ENCODE measurements around the gene CD22.
A peak's percentile ranks its signal among the peaks of the same experiment; 100 is the strongest.

CD22 gene

DNA sequence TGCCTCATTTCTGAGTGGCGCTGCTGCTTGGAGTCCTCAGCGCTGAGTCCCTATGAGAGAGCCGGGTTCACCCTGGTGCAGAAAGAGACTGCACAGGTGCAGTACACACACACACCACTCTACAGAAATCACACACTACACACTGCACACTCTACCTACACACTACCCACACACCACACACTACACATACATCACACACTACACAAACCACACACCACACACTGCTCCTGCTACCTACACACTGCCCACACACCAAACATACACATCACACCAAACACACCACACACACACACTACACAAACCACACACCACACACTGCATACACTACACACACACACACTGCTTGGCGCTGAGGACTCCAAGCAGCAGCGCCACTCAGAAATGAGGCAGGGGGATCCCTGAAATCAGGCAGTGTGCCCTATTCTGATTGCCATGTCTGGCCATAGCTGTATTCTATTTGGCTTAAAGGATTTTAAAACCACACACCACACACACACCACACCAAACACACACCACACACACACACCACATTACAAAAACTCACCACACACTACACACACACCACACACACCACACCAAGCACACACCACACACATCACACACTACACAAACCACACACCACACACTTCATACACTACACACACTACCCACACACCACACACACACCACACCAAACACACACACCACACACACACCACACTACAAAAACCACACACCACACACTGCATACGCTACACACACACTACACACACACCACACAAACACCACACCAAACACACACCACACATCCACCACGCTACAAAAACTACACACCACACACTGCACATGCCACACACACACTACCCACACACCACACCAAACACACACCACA is 32.1 kb upstream of the CD22 start:
- no peak for DNase-seq

DNA sequence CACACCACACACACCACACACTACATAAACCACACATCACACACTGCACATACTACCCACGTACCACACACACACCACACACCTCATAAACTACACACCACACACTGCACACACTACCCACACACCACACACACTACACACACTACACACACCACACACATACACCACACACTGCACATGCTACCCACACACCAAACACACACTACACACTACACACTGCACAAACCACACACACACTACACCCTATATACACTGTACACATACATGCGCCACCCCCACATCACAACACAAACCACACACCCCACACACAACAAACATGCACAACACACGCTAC is 31.5 kb upstream of the CD22 start:
- no peak for DNase-seq

DNA sequence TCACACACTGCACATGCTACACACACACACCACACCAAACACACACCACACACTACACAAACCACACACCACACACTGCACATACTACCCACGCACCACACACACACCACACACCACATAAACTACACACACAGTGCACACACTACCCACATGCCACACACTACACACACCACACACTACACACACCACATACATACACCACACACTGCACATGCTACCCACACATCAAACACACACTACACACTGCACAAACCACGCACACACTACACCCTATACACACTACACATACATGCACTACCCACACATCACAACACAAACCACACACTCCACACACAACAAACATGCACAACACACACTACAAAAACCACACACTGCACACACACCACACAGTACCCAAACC is 31.1 kb upstream of the CD22 start:
- DNase-seq, result no peak

DNA sequence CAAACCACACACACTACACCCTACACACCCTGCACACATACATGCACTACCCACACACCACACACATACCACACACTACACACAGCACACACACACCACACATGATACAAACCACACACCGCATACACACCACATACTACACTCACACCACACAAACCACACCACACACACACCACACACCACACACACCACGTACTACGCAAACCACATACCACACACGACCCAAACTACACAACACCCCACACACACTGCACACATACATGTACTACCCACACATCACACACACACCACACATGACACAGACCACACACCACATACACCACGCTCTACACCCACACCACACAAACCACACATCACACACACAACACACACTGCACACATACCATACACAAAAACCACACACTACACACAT is 30.4 kb upstream of the CD22 start:
- DNase-seq, result no peak

DNA sequence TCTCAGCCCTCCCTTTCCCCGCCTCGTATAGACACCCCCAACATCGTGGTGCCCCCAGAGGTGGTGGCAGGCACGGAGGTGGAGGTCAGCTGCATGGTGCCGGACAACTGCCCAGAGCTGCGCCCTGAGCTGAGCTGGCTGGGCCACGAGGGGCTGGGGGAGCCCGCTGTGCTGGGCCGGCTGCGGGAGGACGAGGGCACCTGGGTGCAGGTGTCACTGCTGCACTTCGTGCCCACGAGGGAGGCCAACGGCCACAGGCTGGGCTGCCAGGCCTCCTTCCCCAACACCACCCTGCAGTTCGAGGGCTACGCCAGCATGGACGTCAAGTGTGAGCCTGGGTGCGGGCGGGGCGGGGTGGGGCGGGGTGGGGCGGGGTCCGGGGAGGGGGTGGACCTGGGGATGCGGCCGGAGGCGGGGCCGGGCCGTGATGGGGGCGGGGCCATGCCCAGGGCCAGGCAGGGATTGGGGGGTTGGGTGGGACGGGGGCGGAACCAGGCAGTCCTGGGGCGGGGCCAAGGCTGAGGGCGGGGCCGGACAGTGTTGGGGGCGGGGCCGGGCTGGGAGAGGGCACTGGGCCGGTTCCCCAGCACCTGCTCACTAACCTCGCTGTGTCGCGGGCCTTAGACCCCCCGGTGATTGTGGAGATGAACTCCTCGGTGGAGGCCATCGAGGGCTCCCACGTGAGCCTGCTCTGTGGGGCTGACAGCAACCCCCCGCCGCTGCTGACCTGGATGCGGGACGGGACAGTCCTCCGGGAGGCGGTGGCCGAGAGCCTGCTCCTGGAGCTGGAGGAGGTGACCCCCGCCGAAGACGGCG is 29.3 kb upstream of the CD22 start:
- DNase-seq, result no peak

DNA sequence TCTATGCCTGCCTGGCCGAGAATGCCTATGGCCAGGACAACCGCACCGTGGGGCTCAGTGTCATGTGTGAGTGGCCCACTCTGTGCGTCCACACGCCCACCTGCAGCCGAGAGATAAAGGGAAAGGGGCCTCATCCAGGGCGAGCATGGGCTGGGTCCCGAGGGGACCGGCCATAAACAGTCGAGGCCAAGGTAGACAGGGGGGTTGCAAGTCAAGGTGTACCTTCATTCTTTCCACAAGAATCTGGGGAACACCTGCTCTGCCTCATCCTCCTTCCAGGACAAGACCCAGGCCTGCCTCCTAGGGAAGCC is 28.7 kb upstream of the CD22 start:
- no peak for DNase-seq

DNA sequence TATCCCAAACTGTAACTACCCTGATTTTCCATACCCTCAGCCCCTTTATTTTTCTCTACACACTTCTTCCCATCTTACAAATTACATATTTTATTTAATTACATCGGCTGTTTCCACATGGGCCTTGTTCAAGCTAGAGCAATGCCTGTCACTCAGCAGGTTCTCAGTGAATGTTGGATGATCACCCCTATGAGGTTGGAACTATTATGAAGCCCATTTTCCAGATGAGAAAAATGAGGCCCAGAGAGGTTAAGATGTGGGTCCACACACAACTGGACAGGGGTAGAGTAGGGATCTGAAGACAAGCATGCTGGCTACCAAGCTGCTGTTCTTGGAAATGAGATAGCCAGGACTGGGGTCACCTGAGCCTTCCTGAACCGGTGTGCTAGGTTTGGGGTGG is 27.0 kb upstream of the CD22 start:
- no peak for DNase-seq

DNA sequence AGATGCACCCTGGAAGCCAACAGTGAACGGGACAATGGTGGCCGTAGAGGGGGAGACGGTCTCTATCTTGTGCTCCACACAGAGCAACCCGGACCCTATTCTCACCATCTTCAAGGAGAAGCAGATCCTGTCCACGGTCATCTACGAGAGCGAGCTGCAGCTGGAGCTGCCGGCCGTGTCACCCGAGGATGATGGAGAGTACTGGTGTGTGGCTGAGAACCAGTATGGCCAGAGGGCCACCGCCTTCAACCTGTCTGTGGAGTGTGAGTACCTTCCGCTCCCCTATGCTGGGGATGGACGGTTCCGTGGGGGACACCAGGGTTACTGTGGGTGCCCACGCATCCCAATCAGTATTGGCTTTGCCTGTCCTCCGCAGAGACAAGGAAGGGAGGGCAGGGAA is 26.5 kb upstream of the CD22 start:
- DNase-seq, result no peak

DNA sequence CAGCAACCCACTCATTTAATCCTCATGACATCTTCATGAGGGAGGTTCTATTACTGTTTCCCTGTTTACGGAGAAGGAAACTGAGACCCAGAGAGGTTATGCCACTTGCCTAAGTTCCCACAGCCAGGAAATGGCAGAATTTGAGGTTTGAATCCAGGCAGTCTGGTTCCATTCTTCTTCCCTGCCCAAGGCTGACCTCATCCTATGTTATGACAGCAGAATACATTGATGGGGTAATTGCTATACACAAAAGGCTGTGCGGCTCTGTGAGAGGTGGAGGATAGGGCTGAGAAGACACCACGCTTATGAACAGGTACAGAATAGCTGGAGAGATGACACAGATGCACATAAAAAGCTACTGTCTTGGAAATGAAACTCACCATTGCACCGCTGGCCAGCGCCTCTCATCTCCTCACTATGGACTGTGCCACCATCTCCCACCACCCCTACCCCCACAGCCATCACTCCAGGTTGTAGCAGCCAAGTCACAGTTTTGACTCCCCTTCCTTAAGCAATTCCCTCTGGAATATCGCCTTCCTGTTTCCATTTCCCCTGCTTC is 25.6 kb upstream of the CD22 start:
- DNase-seq, result no peak

DNA sequence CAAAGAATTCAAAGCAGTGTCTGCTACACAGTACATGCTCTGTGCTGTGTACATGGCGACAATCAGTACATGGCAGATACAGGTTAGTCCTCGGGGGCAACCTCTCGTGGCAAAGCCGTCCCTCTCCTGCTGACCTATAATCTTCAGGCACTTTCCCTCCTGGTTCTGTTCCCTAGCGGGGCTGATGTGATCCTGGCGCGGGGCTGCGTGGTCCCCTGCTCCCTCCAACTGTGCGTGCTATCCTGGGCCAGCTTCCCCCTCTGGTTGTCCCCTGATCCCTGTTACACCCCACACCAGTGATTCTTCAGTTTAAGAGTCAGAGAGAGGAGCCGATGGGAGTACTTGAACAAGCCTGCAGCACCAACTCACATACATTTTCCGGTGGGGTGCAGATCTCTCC is 25.0 kb upstream of the CD22 start:
- no peak for DNase-seq

DNA sequence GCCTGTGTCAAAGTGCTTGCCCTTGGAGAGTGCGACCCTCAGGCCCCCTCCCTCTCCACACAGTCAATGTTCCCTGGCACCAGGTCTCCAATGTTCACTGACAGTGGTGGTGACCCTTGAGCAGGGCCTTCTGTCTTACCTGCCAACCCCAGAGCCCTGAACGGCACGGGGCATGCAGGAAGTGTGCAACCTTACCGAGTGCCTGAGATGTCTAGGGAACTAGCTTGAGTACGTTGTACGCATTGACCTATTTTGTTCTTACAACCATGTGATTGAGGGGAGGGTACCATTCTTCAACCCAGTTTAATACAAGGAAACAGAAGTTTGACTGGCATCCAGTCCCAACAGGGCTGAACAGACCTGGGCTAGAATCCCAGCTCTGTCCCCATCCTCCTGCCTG is 23.8 kb upstream of the CD22 start:
- DNase-seq, result no peak

DNA sequence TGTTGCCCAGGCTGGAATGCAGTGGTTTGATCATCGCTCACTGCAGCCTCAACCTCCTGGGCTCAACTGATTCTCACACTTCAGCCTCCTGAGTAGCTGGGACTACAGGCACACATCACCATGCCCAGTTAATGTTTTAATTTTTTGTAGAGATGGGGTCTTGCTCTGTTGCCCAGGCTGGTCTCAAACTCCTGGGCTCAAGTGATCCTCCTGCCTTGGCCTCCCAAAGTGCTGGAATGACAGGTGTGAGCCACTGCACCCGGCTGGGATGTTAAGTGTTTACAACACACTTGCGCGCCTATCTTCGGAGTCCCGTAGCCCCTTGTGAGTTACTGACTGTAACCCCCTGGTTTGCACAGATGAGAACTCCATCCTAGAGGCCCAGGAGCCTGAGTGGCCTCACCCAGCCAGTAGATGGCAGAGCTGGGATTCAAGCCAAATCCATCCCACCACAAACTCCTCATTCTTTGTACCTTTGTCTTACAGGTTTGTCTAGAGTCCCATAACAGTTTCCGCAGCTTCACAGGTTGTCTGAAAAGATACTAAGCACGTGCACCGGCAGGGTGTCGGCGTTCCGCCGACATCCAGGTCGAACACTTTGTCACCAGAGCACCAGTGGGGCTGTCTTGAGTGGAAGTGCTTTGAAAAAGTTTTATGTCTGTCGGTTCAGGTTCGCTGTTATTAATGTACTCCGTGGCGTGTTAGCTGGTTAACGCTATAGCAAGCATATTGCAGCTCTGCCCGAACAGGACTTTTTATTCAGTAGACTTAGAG is 22.3 kb upstream of the CD22 start:
- DNase-seq, result peak; percentile 14

DNA sequence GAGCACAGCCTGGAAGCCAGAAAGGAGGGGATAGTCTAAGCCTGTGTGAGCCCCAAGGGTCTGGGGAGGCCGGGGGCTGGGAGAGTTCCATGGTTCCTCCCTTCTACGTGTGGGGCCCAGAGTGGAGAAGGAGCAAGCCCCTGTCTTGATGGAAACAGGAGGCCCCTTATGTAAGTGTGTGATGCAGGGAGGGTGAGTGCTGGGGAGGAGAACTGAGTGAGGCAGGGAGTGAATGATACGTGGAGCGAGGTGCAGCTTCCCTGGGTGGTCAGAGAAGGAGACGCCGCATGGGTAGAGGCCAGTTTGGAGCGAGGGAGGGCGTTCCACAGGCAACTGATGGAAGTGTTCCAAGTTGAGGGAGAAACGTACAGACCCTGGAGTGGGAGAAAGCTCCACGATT is 21.1 kb upstream of the CD22 start:
- no peak for DNase-seq

DNA sequence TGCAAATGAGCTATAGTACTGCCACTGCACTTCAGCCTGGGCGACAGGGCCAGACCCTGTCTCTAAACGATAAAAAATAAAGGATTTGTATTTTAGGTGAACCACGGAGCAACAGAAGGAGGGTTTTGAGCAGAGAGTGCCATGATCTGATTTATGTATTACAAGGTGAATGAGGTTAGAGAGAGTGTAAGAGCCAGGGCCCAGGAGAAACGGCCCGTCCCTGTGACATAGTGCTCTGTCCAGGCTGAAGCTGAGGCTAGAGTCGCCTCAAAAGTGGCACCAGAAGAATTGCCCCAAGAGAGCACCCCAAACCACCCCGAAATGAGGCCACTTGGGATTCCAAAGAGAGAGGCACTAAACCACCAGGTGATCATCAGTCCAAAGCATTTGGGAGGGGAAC is 20.1 kb upstream of the CD22 start:
- DNase-seq, result no peak

DNA sequence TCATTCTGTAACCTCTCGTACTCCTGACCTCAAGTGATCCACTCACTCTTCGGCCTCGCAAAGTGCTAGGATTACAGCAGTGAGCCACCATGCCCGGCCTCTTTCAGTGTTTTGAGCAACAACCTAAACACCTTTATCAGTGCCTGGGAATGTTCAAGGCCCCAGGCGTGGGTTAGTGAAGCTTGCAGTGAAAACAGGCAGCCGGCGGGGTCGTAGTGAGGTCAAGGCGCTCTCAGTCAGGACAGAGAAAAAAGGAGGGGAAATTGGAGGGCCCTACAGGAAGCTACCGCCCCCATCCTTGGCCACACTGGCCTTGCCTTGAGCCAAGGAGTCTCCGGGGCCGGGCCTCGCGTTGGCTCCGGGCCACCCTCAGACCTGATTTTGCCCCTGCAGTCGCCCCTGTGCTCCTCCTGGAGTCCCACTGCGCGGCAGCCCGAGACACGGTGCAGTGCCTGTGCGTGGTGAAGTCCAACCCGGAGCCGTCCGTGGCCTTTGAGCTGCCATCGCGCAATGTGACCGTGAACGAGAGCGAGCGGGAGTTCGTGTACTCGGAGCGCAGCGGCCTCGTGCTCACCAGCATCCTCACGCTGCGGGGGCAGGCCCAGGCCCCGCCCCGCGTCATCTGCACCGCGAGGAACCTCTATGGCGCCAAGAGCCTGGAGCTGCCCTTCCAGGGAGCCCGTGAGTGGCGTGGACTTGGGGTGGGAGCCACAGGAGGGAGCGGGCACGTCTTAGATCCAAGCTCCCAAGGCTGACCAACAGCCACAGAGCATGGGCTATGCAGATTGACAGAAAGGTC is 19.3 kb upstream of the CD22 start:
- no peak for DNase-seq

DNA sequence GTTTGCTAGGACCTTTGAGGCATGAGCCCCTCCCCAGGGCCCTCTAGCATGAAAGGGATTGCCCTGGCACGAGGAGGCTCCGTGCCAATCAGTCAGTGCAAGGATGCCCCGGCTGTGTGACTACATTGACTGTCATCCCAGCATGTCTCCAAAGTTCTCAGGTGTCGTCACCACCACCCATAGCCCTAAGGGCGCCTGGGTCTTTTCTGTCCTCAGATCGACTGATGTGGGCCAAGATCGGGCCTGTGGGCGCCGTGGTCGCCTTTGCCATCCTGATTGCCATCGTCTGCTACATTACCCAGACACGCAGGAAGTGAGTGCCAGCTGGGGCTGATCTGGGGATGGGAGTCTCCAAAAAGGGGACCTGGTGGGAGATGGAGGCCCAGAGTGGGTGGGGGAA is 18.7 kb upstream of the CD22 start:
- no peak for DNase-seq

DNA sequence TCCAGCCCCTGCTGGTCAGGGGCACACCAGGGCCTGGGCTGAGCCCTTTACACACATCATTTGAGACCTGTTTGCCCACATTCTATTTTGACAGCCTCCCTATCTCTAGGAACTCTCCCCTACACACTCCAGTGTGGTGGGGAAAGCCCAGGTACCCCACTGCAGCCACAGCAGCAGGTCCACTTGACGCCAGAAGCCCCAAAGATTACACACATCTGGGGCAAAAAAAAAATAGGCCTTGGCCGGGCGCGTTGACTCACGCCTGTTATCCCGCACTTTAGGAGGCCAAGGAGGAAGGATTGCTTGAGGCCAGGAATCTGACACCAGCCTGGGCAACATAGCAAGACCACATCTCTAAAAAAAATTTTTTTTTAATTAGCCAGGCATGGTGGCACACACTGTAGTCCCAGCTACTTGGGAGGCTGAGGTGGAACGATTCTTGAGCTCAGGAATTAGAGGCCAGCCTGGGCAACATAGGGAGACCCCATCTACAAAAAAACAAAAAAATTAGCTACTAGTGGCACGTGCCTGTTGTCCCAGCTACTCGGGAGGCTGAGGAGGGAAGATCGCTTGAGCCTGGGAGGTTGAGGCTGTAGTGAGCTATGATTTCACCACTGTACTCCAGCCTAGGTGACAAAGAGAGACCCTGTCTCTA is 18.0 kb upstream of the CD22 start:
- no peak for DNase-seq

DNA sequence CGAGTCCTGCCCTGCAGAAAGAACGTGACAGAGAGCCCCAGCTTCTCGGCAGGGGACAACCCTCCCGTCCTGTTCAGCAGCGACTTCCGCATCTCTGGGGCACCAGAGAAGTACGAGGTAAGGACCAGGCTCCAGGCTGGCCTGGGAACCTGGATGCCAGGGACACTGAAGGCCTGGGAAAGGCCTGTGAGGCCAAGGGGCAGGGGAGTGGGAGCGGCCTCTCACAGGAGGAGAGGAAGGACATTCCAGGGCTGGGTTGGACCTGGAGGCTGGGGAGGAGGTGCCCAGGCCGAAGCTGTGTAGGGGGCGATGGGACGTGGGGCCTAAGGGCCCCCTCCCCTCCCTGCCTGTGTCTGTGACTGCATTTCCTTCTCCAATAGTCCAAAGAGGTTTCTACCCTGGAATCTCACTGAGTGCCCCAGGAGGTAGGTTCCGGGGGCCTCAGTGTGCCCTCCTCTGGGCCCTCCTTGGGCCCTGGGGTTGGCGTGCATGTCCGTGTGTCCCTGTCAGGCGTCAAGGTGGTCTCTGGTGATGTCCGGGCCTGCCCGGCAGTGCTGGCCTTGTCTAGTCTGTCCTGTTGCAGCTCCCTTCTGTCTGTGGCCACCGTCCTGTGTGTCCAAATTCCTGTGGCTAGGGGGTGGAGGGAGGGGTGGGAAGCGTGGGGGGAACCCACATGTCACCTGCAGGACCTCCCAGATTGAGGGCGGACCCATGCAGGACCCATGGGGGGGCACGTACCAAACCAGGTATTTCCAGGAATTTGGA is 16.9 kb upstream of the CD22 start:
- no peak for DNase-seq

DNA sequence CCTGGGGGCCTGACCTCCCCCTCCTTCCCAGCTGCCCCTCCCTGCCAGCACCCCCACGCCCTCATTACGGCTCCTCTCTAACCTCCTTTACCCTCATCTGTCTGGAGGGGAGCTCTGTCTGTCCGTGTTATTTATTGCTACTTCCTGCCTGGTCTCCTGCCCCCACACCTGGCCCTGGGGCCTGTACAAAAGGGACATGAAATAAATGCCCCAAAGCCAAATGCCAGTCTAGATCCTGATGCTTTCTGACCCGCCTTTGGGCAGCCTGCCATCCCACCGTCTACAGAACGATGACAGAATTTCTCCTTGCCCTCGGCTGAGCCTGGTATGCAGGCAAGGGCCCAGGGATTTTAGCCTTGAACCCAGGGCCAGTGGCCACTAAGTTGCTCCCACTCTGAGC is 15.4 kb upstream of the CD22 start:
- no peak for DNase-seq

DNA sequence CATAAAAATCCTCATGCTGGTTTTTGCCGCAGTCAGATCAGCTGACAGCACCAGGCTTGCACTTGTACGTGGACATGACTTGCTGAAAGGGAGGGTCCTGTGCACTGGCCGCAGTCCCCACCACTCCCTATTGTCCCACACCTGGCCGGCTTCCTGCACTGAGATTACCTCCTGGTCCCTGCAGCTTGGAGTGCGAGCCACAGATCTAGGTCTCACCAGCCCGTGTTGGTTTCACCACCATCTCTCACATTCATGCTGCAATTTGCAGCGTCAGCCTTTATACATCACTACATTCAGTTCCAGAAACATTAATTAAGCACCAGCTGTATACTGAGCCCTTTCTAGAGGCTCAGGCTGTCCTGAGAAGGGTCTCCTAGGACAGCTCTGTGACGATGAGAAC is 15.0 kb upstream of the CD22 start:
- DNase-seq, result no peak

DNA sequence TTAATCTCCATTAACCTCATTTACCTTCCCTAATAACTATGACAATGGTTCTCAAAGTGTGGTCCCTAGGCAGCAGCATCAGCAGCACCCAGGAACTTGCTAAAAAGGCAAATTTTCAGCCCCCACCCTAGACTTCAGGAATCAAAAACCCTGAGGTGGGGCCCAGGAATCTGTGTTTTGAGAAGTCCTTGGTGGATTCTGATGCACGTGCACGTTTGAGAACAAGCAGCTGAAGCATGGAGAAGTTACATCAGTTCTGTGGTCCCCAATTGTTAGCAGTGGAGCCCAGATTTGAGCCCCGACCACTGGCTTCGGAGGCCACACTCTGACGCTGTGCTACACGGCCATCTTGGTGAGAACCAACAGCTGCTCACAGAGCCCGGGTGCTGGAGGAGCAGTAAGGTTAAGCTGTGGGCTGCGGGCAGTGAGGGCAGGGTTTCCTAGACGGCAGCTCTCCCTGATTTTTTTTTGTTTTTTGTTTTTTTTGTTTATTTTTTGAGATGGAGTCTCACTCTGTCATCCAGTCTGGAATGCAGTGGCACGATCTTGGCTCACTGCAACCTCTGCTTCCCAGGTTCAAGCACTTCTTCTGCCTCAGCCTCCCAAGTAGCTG is 14.0 kb upstream of the CD22 start:
- no peak for DNase-seq

All from hematopoietic multipotent progenitor cell treated with erythropoietin and hydrocortisone succinate and interleukin-3 and kit ligand, for 8 days (in vitro differentiated cells).